Natural killer cell (primary cell): ENCODE results near the gene LDHAL6B. TPM values are rescaled to one million over a fixed set of nuclear protein-coding genes. Genes with fewer than 3 reads are reported as not detected.

Experiments
- ATAC-seq, 3 donors: fragments of 150-1000 bp in 2 of 3; fragments of 200-7000 bp in 1 of 3; cut with Tn5 transposase; 1 replicate in 1 of 3; 2 replicates in 2 of 3; pipeline ENCODE4 v1.10.0; 2021; ENCODE audit warnings: mild to moderate bottlenecking in 2 of 3, moderate library complexity in 2 of 3
- DNase-seq, 2 donors: peaks; one replicate each; pipeline versions ENCODE4 v3.0.0 to v3.0.0-alpha.2; 2013 to 2021; ENCODE audit warnings: mixed read lengths in 1 of 2
- H3K27ac ChIP-seq: one replicate; pipeline ENCODE4 v1.5.1; 2013; ENCODE audit warnings: mild to moderate bottlenecking, low read length
- H3K27me3 ChIP-seq: one replicate; pipeline ENCODE4 v1.6.1; 2013; ENCODE audit warnings: low read length; ENCODE audit not compliant: control insufficient read depth, insufficient read depth
- H3K36me3 ChIP-seq: one replicate; pipeline ENCODE4 v1.6.1; 2013; ENCODE audit warnings: low read length; ENCODE audit not compliant: control insufficient read depth, insufficient read depth
- H3K4me1 ChIP-seq: one replicate; pipeline ENCODE4 v1.6.1; 2013; ENCODE audit warnings: low read length; ENCODE audit not compliant: control insufficient read depth, insufficient read depth
- H3K4me3 ChIP-seq: one replicate; pipeline ENCODE4 v1.5.1; 2013; ENCODE audit warnings: low read length
- H3K9me3 ChIP-seq: one replicate; pipeline ENCODE4 v1.6.1; 2013; ENCODE audit warnings: low read length; ENCODE audit not compliant: control insufficient read depth, insufficient read depth
- H3K27ac Mint-ChIP-seq, 2 donors: one replicate each; pipeline ENCODE4 v1.8.0; 2022; ENCODE audit warnings: mild to moderate bottlenecking in 2 of 2, mixed read lengths in 2 of 2, moderate library complexity in 1 of 2
- H3K27me3 Mint-ChIP-seq, 2 donors: one replicate each; pipeline ENCODE4 v1.8.0; 2022; ENCODE audit warnings: low read depth in 2 of 2, mixed read lengths in 2 of 2
- H3K36me3 Mint-ChIP-seq: one replicate; pipeline ENCODE4 v1.8.0; 2022; ENCODE audit warnings: mixed read lengths
- H3K4me1 Mint-ChIP-seq, 2 donors: one replicate each; pipeline ENCODE4 v1.8.0; 2022; ENCODE audit warnings: mixed read lengths in 2 of 2
- H3K4me3 Mint-ChIP-seq: one replicate; pipeline ENCODE4 v1.8.0; 2022; ENCODE audit warnings: mild to moderate bottlenecking, moderate library complexity, mixed read lengths
- H3K9me3 Mint-ChIP-seq, 2 donors: one replicate each; pipeline ENCODE4 v1.8.0; 2022; ENCODE audit warnings: mixed read lengths in 2 of 2
- CTCF ChIP-seq: fragments of 200-600 bp; IDR thresholded peaks from one replicate; pipeline ENCODE4 v1.8.0; 2022; ENCODE audit warnings: antibody characterized with exemption
- WGBS: methylation state at CpG from one replicate; pipeline ENCODE4 v1.1.7; 2013; ENCODE audit warnings: missing lambda C conversion rate; ENCODE audit not compliant: insufficient coverage; 5-methylcytosine and 5-hydroxymethylcytosine counted together
- intact Hi-C: fragments of 100-400 bp; cut with micrococcal nuclease; formaldehyde crosslinking; loops from one replicate; pipeline ENCODE4 v1.14.2; 2022
- total RNA-seq, 4 donors: library from RNA; stranded (reverse); fragments of 120-200 nt in 1 of 4; gene quantifications; one replicate each; pipeline versions ENCODE4 v1.2.3 to v1.2.4, GENCODE V29; 2013 to 2022

LDHAL6B gene
- total RNA-seq, 3 donors from 2014 or later (not counting 1 experiment from before 2014, with no cell fraction given), result not detected

- no peaks in the 10 kb centered on the region for H3K9me3 ChIP-seq
- H3K4me1 ChIP-seq, result no peaks in the 10 kb centered on the region
- intact Hi-C loops, result no loop called here
- WGBS, result 93% methylated on average over 7 of the region's 7 CpGs
- H3K27me3 Mint-ChIP-seq, result no peaks in the 10 kb centered on the region
- H3K4me1 Mint-ChIP-seq, result peaks cover 0 to 8% of the 10 kb centered on the region in 2 donors
- H3K36me3 ChIP-seq, result no peaks in the 10 kb centered on the region
- no peaks in the 10 kb centered on the region for H3K9me3 Mint-ChIP-seq
- no peak overlapping the region for H3K27ac ChIP-seq
- no peak for DNase-seq
- no peaks in the 10 kb centered on the region for H3K27me3 ChIP-seq
- no peak for TF ChIP-seq CTCF
- H3K4me3 ChIP-seq, result no peak overlapping the region
- no peaks in the 10 kb centered on the region for H3K36me3 Mint-ChIP-seq
- ATAC-seq, result no peak
- H3K4me3 Mint-ChIP-seq, result no peak overlapping the region
- no peak overlapping the region for H3K27ac Mint-ChIP-seq
Measured at GRCh38 chr15:59224474-59224873, 17.8 kb downstream of the LDHAL6B start.

GRCh38 chr15:59227021-59227420 is 20.4 kb downstream of the LDHAL6B start:
- ATAC-seq, result no peak
- Histone ChIP-seq H3K4me1 (no peaks in the 10 kb centered on the region), H3K27me3 (no peaks in the 10 kb centered on the region), H3K36me3 (no peaks in the 10 kb centered on the region), H3K4me3 (no peak overlapping the region), H3K9me3 (no peaks in the 10 kb centered on the region), H3K27ac (no peak overlapping the region)
- intact Hi-C loops, result no loop called here
- no peak overlapping the region for H3K4me3 Mint-ChIP-seq
- no peak overlapping the region for H3K27ac Mint-ChIP-seq
- peaks cover 0 to 8% of the 10 kb centered on the region in 2 donors for H3K4me1 Mint-ChIP-seq
- DNase-seq, result no peak
- no peak for TF ChIP-seq CTCF
- H3K27me3 Mint-ChIP-seq, result no peaks in the 10 kb centered on the region
- H3K9me3 Mint-ChIP-seq, result no peaks in the 10 kb centered on the region
- H3K36me3 Mint-ChIP-seq, result no peaks in the 10 kb centered on the region
- WGBS, result 90% methylated on average over 4 of the region's 4 CpGs

GRCh38 chr15:59229015-59229414 is 22.4 kb downstream of the LDHAL6B start:
- Histone ChIP-seq H3K4me1 (no peaks in the 10 kb centered on the region), H3K27ac (no peak overlapping the region), H3K9me3 (no peaks in the 10 kb centered on the region), H3K4me3 (no peak overlapping the region), H3K27me3 (no peaks in the 10 kb centered on the region), H3K36me3 (no peaks in the 10 kb centered on the region)
- TF ChIP-seq CTCF, result no peak
- WGBS, result 66% methylated on average over 4 of the region's 4 CpGs
- Mint-ChIP-seq H3K4me3 (no peak overlapping the region), H3K9me3 (no peaks in the 10 kb centered on the region), H3K36me3 (no peaks in the 10 kb centered on the region), H3K27me3 (no peaks in the 10 kb centered on the region), H3K4me1 (peaks cover 0 to 8% of the 10 kb centered on the region in 2 donors), H3K27ac (no peak overlapping the region)
- no peak for ATAC-seq
- no peak for DNase-seq
- intact Hi-C loops, result no loop called here

GRCh38 chr15:59229453-59229852 is 22.8 kb downstream of the LDHAL6B start:
- H3K27ac ChIP-seq, result no peak overlapping the region
- intact Hi-C loops, result no loop called here
- H3K4me3 ChIP-seq, result no peak overlapping the region
- no peak for DNase-seq
- no peaks in the 10 kb centered on the region for H3K27me3 Mint-ChIP-seq
- H3K36me3 ChIP-seq, result no peaks in the 10 kb centered on the region
- H3K27me3 ChIP-seq, result no peaks in the 10 kb centered on the region
- no peaks in the 10 kb centered on the region for H3K4me1 ChIP-seq
- 96% methylated on average over 2 of the region's 3 CpGs for WGBS
- H3K4me1 Mint-ChIP-seq, result peaks cover 0 to 8% of the 10 kb centered on the region in 2 donors
- no peaks in the 10 kb centered on the region for H3K9me3 Mint-ChIP-seq
- ATAC-seq, result no peak
- no peak overlapping the region for H3K27ac Mint-ChIP-seq
- no peaks in the 10 kb centered on the region for H3K36me3 Mint-ChIP-seq
- H3K4me3 Mint-ChIP-seq, result no peak overlapping the region
- H3K9me3 ChIP-seq, result no peaks in the 10 kb centered on the region
- TF ChIP-seq CTCF, result no peak
